Activated CD4-positive, alpha-beta T cell treated with anti-CD3 and anti-CD28 coated beads, Interleukin-2, amount 10 ng/mL, durations not matched to agents 7 days and 5 days (primary cell): Measurements from ENCODE around the gene XAB2. TPM values are rescaled to one million over a fixed set of nuclear protein-coding genes. Genes with fewer than 3 reads are reported as not detected.
A peak's percentile ranks its signal among the peaks of the same experiment; 100 is the strongest.

Experiments
- CTCF ChIA-PET: fragments of 350-600 bp; sonication (Branson Sonifier 250); formaldehyde crosslinking; loops from one replicate; lab custom pipeline; 2021; ENCODE audit warnings: antibody characterized with exemption; lab: Charles Lee
- POLR2A ChIA-PET: fragments of 350-600 bp; sonication (Branson Sonifier 250); formaldehyde crosslinking; loops from one replicate; lab custom pipeline; 2021; ENCODE audit warnings: antibody characterized with exemption; lab: Charles Lee
- DNase-seq: peaks from one replicate; pipeline ENCODE4 v3.0.0-alpha.2; 2020
- H3K27ac Mint-ChIP-seq: one replicate; pipeline ENCODE4 v1.8.0; 2021; ENCODE audit warnings: mild to moderate bottlenecking, moderate library complexity, mixed read lengths
- H3K27me3 Mint-ChIP-seq: one replicate; pipeline ENCODE4 v1.8.0; 2021; ENCODE audit warnings: mixed read lengths
- H3K36me3 Mint-ChIP-seq: one replicate; pipeline ENCODE4 v1.8.0; 2021; ENCODE audit warnings: low read depth, mixed read lengths
- H3K4me1 Mint-ChIP-seq: one replicate; pipeline ENCODE4 v1.8.0; 2021; ENCODE audit warnings: mixed read lengths
- H3K4me3 Mint-ChIP-seq: one replicate; pipeline ENCODE4 v1.8.0; 2021; ENCODE audit warnings: mild to moderate bottlenecking, moderate library complexity, mixed read lengths
- H3K9me3 Mint-ChIP-seq: one replicate; pipeline ENCODE4 v1.8.0; 2021; ENCODE audit warnings: mixed read lengths
- total RNA-seq, 2 experiments: library from RNA; stranded (reverse); gene quantifications; one replicate each; pipeline ENCODE4 v1.2.3, GENCODE V29; 2021

The XAB2 gene
- total RNA-seq, 2 experiments from 2014 or later = 46.0 to 50.0 TPM

- Mint-ChIP-seq H3K27me3 (no peaks in the 10 kb centered on the region), H3K27ac (peak overlapping the region; percentile 94), H3K4me1 (peaks cover 30% of the 10 kb centered on the region), H3K4me3 (peak overlapping the region; percentile 82), H3K36me3 (peaks cover 19% of the 10 kb centered on the region), H3K9me3 (peaks cover 7% of the 10 kb centered on the region)
- no peak for DNase-seq
- CTCF ChIA-PET = interaction anchor here (0.9 to 1.7 kb wide), 6 partner anchors 12 to 271 kb away, joined by 3 to 4 read pairs (median 3); no protein-coding TSS in a partner anchor
- POLR2A ChIA-PET = no interaction called here
Measured at GRCh38 chr19:7637374-7638256, 8.3 kb upstream of the XAB2 start.

DNA sequence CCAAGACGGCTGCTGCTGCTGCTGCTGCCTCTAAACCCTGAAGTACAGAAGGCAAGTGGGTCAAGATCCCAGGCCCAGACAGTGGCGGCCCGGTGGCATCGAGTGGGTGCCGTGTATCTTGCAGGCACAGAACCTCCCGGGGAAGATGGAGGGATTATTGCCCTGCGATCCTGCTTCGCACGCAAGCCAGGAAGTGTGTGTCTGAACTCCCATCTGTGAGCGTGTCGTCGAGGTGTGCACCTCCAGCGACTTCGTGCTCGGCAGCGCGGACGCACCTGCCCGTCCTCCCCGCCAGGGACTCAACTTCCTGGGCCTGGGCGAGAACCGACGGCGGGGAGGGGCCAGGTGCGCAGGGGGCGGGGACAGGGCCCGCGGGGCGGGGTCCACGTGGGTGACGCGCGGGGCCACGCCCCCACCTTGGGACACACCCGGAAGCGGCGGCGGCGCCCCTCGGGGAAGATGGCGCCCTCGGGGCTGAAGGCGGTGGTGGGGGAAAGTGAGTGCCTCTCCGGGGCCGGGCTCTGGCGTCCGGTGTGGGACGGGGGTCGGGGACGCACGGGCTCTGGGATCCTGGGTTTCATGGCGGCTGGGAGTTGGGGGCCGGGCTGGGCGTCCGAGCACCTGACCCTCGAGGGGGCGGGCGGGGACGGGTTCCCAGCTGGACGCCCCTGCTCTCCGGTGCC lies 7.5 kb upstream of the XAB2 start, which contains the start of gene STXBP2:
Gene STXBP2, plus strand, starts transcription at position 420 of the 683 bp plus-strand sequence. Its CDS starts 40 bp downstream, at position 460.
- ChIA-PET POLR2A (no interaction called here), CTCF (interaction anchor here (0.9 to 1.7 kb wide), 3 partner anchors 12 to 24 kb away, joined by 3 to 4 read pairs (median 3); no protein-coding TSS in a partner anchor)
- Mint-ChIP-seq H3K4me1 (peaks cover 30% of the 10 kb centered on the region), H3K9me3 (peaks cover 7% of the 10 kb centered on the region), H3K27me3 (no peaks in the 10 kb centered on the region), H3K27ac (peak within 1 kb of the TSS; percentile 94), H3K36me3 (peaks cover 19% of the 10 kb centered on the region), H3K4me3 (peak within 1 kb of the TSS; percentile 82)
- DNase-seq = peak; percentile 91

- Mint-ChIP-seq H3K4me1 (peaks cover 30% of the 10 kb centered on the region), H3K9me3 (peaks cover 7% of the 10 kb centered on the region), H3K27ac (peak overlapping the region; percentile 94), H3K36me3 (peaks cover 19% of the 10 kb centered on the region), H3K27me3 (no peaks in the 10 kb centered on the region), H3K4me3 (peak overlapping the region; percentile 82)
- no peak for DNase-seq
- POLR2A ChIA-PET = no interaction called here
- CTCF ChIA-PET = no interaction called here
Measured at GRCh38 chr19:7636317-7636690, 7.0 kb upstream of the XAB2 start.

DNA sequence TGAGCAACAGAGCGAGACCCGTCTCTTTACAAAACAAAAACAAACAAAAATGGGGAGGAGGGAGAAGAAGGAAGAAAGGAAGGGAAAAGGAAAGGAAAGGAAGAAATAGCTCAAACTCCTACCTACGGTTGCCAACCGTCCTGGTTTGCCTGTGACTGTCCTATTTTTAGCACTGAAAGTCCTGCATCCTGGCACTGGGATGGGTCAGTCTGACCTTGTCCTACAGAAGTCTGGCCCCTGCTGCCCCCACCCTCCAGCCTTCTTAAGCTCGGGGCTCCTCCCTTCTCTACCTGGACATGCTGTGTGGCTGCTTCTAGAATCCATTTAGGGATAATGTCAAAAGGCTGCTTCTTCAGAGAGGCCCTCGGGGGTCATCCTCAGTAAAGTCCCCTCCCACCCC lies 6.3 kb upstream of the XAB2 start:
- CTCF ChIA-PET = interaction anchor here (1.5 kb wide), 1 partner anchor 45 kb away, joined by 4 read pairs; the partner anchor contains the start of gene TRAPPC5
- Mint-ChIP-seq H3K36me3 (peaks cover 19% of the 10 kb centered on the region), H3K9me3 (peaks cover 7% of the 10 kb centered on the region), H3K27me3 (no peaks in the 10 kb centered on the region), H3K4me1 (peaks cover 36% of the 10 kb centered on the region), H3K27ac (peak overlapping the region; percentile 94), H3K4me3 (peak overlapping the region; percentile 56)
- DNase-seq = no peak
- POLR2A ChIA-PET = no interaction called here

DNA sequence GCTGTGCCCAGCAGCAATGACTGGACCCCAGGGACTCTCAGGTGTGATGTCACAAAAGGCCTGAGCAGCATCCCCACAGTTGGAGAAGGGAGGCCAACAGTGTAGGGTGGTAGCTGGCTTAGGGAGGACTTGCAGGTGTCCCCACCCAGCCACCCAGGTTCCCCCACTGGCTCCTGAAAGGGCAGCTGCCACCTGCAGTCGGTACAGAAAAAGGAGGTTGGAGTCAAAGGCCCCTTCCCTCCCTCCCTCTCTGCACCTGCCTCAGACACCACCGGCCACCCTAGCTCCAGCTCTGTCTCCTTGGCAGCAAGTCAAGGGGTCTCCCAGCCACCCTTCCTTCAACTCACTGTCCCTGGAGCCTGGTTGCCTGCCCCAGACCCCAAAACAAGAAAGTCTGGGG lies 4.4 kb upstream of the XAB2 start, which contains the start of gene PCP2:
Gene PCP2, minus strand, starts transcription at position 22 of the 400 bp plus-strand sequence. CDS start 262 bp downstream, outside the sequence.
- POLR2A ChIA-PET = no interaction called here
- no peak within 1 kb of the TSS for H3K27ac Mint-ChIP-seq
- H3K4me3 Mint-ChIP-seq = no peak within 1 kb of the TSS
- DNase-seq = no peak
- H3K9me3 Mint-ChIP-seq = no peaks in the 10 kb centered on the region
- H3K4me1 Mint-ChIP-seq = peaks cover 43% of the 10 kb centered on the region
- no peaks in the 10 kb centered on the region for H3K27me3 Mint-ChIP-seq
- CTCF ChIA-PET = interaction anchor here (0.8 to 1.2 kb wide), 3 partner anchors 17 to 37 kb away, joined by 3 to 5 read pairs (median 4); no protein-coding TSS in a partner anchor
- peaks cover 5% of the 10 kb centered on the region for H3K36me3 Mint-ChIP-seq

DNA sequence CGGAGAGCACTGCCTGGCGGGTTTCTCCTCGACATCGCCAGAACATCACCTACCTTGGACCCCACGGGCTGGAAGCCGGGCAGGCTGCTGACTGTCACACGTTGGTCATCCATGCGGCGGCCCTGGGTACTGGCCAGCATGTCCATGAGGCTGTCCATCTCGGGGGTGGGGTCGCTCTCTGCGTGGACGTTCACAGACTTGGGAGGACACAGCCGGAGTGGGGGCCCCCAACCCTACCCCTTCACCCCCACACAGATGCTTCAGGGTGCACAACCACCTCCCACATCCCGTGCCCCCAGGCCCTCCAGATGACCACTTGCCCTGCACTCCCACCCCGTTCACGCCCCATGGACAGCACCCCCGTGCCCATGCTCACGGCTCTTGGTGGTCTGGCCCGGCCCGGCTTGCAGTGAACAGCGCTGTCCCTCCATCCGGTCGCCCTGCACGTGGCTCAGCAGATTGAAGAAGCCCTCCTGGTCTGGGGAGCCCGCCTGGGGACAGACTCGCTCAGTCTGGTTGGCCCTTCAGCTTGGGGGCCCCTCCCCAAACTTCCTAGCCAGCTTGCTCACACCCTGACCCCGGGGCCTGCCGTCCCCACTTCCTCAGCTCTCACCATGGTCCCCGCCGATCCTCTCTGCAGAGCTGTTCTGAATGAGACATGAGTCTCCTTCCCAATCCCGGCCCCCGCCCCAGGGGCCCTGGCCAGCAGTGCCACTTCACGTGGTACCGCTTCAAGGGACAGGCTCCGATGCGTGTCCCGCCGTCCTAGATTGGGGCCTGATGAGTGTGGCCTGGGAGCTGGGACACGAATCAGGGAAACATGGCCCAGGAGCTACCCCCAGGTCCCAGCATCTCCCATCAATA lies 3.2 kb upstream of the XAB2 start:
- no peaks in the 10 kb centered on the region for H3K27me3 Mint-ChIP-seq
- no peak for DNase-seq
- H3K4me3 Mint-ChIP-seq = no peak overlapping the region
- ChIA-PET CTCF (interaction anchor here (0.9 to 1.2 kb wide), 3 partner anchors 18 to 24 kb away, joined by 3 to 5 read pairs (median 4); no protein-coding TSS in a partner anchor), POLR2A (no interaction called here)
- no peak overlapping the region for H3K27ac Mint-ChIP-seq
- no peaks in the 10 kb centered on the region for H3K9me3 Mint-ChIP-seq
- H3K36me3 Mint-ChIP-seq = peaks cover 5% of the 10 kb centered on the region
- peaks cover 47% of the 10 kb centered on the region for H3K4me1 Mint-ChIP-seq

GRCh38 chr19:7631577-7631976 lies 2.2 kb upstream of the XAB2 start:
- H3K27me3 Mint-ChIP-seq = no peaks in the 10 kb centered on the region
- H3K4me1 Mint-ChIP-seq = peaks cover 45% of the 10 kb centered on the region
- H3K27ac Mint-ChIP-seq = peak overlapping the region; percentile 64
- no peaks in the 10 kb centered on the region for H3K9me3 Mint-ChIP-seq
- peak overlapping the region; percentile 35 for H3K4me3 Mint-ChIP-seq
- POLR2A ChIA-PET = no interaction called here
- peaks cover 10% of the 10 kb centered on the region for H3K36me3 Mint-ChIP-seq
- CTCF ChIA-PET = no interaction called here
- DNase-seq = no peak

- POLR2A ChIA-PET = interaction anchor here (1.0 kb wide), 1 partner anchor 234 kb away, joined by 3 read pairs; no protein-coding TSS in a partner anchor
- DNase-seq = no peak
- H3K27me3 Mint-ChIP-seq = no peaks in the 10 kb centered on the region
- peak overlapping the region; percentile 99 for H3K27ac Mint-ChIP-seq
- peak overlapping the region; percentile 90 for H3K4me3 Mint-ChIP-seq
- CTCF ChIA-PET = interaction anchor here (1.1 to 1.8 kb wide), 4 partner anchors 23 to 171 kb away, joined by 3 to 6 read pairs (median 4); no protein-coding TSS in a partner anchor
- H3K36me3 Mint-ChIP-seq = peaks cover 10% of the 10 kb centered on the region
- H3K9me3 Mint-ChIP-seq = no peaks in the 10 kb centered on the region
- peaks cover 34% of the 10 kb centered on the region for H3K4me1 Mint-ChIP-seq
Measured at GRCh38 chr19:7628589-7629311, 595 bp downstream of the XAB2 start.

- peaks cover 16% of the 10 kb centered on the region for H3K36me3 Mint-ChIP-seq
- CTCF ChIA-PET = no interaction called here
- POLR2A ChIA-PET = no interaction called here
- H3K27ac Mint-ChIP-seq = no peak overlapping the region
- no peaks in the 10 kb centered on the region for H3K27me3 Mint-ChIP-seq
- no peak for DNase-seq
- H3K4me3 Mint-ChIP-seq = peak overlapping the region; percentile 90
- H3K9me3 Mint-ChIP-seq = no peaks in the 10 kb centered on the region
- H3K4me1 Mint-ChIP-seq = peaks cover 34% of the 10 kb centered on the region
Measured at GRCh38 chr19:7627166-7627565, 2.2 kb downstream of the XAB2 start.

- Mint-ChIP-seq H3K4me1 (peaks cover 30% of the 10 kb centered on the region), H3K27ac (no peak overlapping the region), H3K27me3 (no peaks in the 10 kb centered on the region), H3K36me3 (peaks cover 22% of the 10 kb centered on the region), H3K9me3 (no peaks in the 10 kb centered on the region), H3K4me3 (no peak overlapping the region)
- ChIA-PET POLR2A (no interaction called here), CTCF (no interaction called here)
- no peak for DNase-seq
Measured at GRCh38 chr19:7625763-7626372, 3.5 kb downstream of the XAB2 start.

- Mint-ChIP-seq H3K4me1 (peaks cover 22% of the 10 kb centered on the region), H3K36me3 (peaks cover 22% of the 10 kb centered on the region), H3K9me3 (no peaks in the 10 kb centered on the region), H3K27me3 (no peaks in the 10 kb centered on the region), H3K27ac (no peak overlapping the region), H3K4me3 (no peak overlapping the region)
- DNase-seq = no peak
- CTCF ChIA-PET = interaction anchor here (0.9 to 1.0 kb wide), 3 partner anchors 16 to 19 kb away, joined by 3 to 4 read pairs (median 3); no protein-coding TSS in a partner anchor
- POLR2A ChIA-PET = no interaction called here
Measured at GRCh38 chr19:7624810-7625209, 4.5 kb downstream of the XAB2 start.
